ENCODE results near the gene SLC30A10. TPM values are rescaled to one million over a fixed set of nuclear protein-coding genes. Genes with fewer than 3 reads are reported as not detected.

SLC30A10 gene
- total and polyA plus RNA-seq, 2 of the 13 experiments (the other 11 are each of a cell fraction or from before 2014, with no cell fraction given): 20.9 to 30.2 TPM

GRCh38 chr1:219883400-219884332 lies 44.7 kb downstream of the SLC30A10 start (continued):
- TF ChIP-seq ZNF451 (CRISPR knock-in tag; IDR thresholded peaks at IDR 0.05) (no peak), ZNF644 (CRISPR knock-in tag; IDR thresholded peaks at IDR 0.05; ENCODE audit: low read depth) (peak; percentile 39; the same call in 1 of the 2 replicates), ZNF274 (CRISPR knock-in tag; IDR thresholded peaks at IDR 0.05) (peak; percentile 25; the same call in 1 of the 2 replicates), STAT5B (CRISPR knock-in tag; IDR thresholded peaks at IDR 0.05) (no peak), NFE2L1 (CRISPR knock-in tag; IDR thresholded peaks at IDR 0.05; ENCODE audit: borderline replicate concordance) (no peak), HNRNPLL (IDR thresholded peaks at IDR 0.05; ENCODE audit: low read depth, low read length, poor library complexity, severe bottlenecking) (no peak), ZNF136 (CRISPR knock-in tag; IDR thresholded peaks at IDR 0.05; ENCODE audit: low read depth) (0 out of 2 replicates have a peak, but pooled peaks have one; percentile 37), ZNF446 (CRISPR knock-in tag; IDR thresholded peaks at IDR 0.05) (no peak), PHB2 (IDR thresholded peaks at IDR 0.05; ENCODE audit: partially characterized antibody) (no peak), FUBP1 (CRISPR knock-in tag; IDR thresholded peaks at IDR 0.05; ENCODE audit: borderline replicate concordance) (no peak), CEBPB (IDR thresholded peaks at IDR 0.05; ENCODE audit: borderline replicate concordance, low read depth, low read length) (peak; percentile 86), CAMTA2 (CRISPR knock-in tag; IDR thresholded peaks at IDR 0.05; ENCODE audit: borderline replicate concordance) (no peak), TFE3 (CRISPR knock-in tag; IDR thresholded peaks at IDR 0.05) (no peak), ZNF430 (CRISPR knock-in tag; IDR thresholded peaks at IDR 0.05) (peak; percentile 49; the same call in 1 of the 2 replicates), ZFP62 (CRISPR knock-in tag; IDR thresholded peaks at IDR 0.05) (no peak), ARHGAP35 (CRISPR knock-in tag; IDR thresholded peaks at IDR 0.05; ENCODE audit: borderline replicate concordance) (no peak)
- TF ChIP-seq, protein P1, sequence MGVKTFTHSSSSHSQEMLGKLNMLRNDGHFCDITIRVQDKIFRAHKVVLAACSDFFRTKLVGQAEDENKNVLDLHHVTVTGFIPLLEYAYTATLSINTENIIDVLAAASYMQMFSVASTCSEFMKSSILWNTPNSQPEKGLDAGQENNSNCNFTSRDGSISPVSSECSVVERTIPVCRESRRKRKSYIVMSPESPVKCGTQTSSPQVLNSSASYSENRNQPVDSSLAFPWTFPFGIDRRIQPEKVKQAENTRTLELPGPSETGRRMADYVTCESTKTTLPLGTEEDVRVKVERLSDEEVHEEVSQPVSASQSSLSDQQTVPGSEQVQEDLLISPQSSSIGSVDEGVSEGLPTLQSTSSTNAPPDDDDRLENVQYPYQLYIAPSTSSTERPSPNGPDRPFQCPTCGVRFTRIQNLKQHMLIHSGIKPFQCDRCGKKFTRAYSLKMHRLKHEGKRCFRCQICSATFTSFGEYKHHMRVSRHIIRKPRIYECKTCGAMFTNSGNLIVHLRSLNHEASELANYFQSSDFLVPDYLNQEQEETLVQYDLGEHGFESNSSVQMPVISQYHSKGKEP (CRISPR knock-in tag; IDR thresholded peaks at IDR 0.05): no peak
- TF ChIP-seq, protein P2, sequence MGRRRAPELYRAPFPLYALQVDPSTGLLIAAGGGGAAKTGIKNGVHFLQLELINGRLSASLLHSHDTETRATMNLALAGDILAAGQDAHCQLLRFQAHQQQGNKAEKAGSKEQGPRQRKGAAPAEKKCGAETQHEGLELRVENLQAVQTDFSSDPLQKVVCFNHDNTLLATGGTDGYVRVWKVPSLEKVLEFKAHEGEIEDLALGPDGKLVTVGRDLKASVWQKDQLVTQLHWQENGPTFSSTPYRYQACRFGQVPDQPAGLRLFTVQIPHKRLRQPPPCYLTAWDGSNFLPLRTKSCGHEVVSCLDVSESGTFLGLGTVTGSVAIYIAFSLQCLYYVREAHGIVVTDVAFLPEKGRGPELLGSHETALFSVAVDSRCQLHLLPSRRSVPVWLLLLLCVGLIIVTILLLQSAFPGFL (CRISPR knock-in tag; IDR thresholded peaks at IDR 0.05): no peak
- TF ChIP-seq, protein P3, sequence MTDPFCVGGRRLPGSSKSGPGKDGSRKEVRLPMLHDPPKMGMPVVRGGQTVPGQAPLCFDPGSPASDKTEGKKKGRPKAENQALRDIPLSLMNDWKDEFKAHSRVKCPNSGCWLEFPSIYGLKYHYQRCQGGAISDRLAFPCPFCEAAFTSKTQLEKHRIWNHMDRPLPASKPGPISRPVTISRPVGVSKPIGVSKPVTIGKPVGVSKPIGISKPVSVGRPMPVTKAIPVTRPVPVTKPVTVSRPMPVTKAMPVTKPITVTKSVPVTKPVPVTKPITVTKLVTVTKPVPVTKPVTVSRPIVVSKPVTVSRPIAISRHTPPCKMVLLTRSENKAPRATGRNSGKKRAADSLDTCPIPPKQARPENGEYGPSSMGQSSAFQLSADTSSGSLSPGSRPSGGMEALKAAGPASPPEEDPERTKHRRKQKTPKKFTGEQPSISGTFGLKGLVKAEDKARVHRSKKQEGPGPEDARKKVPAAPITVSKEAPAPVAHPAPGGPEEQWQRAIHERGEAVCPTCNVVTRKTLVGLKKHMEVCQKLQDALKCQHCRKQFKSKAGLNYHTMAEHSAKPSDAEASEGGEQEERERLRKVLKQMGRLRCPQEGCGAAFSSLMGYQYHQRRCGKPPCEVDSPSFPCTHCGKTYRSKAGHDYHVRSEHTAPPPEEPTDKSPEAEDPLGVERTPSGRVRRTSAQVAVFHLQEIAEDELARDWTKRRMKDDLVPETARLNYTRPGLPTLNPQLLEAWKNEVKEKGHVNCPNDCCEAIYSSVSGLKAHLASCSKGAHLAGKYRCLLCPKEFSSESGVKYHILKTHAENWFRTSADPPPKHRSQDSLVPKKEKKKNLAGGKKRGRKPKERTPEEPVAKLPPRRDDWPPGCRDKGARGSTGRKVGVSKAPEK (CRISPR knock-in tag; IDR thresholded peaks at IDR 0.05; ENCODE audit: borderline replicate concordance): no peak
